GM12872 (cell line): Measurements from ENCODE around the gene CTAGE4.
"Not testable (repeated sequence)": the region's sequence is repeated elsewhere in the genome, so short reads cannot be mapped to it uniquely, and the experiment has no call there.

Experiments used
- TF ChIP-seq, protein P1 (sequence below): IDR thresholded peaks from 3 replicates; pipeline ENCODE4 v1.5.1; 2011; ENCODE audit warnings: low read depth, mild to moderate bottlenecking, low read length, moderate library complexity; ENCODE audit not compliant: insufficient read depth

CTAGE4 gene

GRCh38 chr7:144164784-144165183 lies 18.5 kb upstream of the CTAGE4 start:
- TF ChIP-seq, protein P1, sequence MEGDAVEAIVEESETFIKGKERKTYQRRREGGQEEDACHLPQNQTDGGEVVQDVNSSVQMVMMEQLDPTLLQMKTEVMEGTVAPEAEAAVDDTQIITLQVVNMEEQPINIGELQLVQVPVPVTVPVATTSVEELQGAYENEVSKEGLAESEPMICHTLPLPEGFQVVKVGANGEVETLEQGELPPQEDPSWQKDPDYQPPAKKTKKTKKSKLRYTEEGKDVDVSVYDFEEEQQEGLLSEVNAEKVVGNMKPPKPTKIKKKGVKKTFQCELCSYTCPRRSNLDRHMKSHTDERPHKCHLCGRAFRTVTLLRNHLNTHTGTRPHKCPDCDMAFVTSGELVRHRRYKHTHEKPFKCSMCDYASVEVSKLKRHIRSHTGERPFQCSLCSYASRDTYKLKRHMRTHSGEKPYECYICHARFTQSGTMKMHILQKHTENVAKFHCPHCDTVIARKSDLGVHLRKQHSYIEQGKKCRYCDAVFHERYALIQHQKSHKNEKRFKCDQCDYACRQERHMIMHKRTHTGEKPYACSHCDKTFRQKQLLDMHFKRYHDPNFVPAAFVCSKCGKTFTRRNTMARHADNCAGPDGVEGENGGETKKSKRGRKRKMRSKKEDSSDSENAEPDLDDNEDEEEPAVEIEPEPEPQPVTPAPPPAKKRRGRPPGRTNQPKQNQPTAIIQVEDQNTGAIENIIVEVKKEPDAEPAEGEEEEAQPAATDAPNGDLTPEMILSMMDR: no peak

DNA sequence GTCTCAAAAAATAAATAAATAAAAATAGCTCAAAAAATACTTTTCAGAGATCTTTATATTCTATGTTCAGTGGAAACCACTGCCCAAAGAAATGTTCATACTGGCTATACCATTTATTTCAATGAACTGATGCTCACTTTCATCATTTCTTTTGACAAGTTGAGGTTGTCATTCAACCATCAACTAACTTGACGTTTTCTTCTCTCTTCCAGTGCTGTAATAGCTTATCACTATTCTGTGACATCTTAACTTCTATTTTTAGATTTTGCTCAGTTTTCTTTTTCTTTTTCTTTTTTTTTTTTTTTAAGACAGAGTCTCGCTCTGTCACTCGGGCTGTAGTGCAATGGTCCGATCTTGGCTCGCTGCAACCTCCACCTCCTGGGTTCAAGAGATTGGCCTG lies 8.7 kb upstream of the CTAGE4 start:
- TF ChIP-seq, protein P1: no peak

- TF ChIP-seq, protein P1: peak; percentile 39; the same call in 2 of the 3 replicates
These were observed 4.7 kb upstream of the CTAGE4 start for GRCh38 chr7:144178380-144179164.

DNA sequence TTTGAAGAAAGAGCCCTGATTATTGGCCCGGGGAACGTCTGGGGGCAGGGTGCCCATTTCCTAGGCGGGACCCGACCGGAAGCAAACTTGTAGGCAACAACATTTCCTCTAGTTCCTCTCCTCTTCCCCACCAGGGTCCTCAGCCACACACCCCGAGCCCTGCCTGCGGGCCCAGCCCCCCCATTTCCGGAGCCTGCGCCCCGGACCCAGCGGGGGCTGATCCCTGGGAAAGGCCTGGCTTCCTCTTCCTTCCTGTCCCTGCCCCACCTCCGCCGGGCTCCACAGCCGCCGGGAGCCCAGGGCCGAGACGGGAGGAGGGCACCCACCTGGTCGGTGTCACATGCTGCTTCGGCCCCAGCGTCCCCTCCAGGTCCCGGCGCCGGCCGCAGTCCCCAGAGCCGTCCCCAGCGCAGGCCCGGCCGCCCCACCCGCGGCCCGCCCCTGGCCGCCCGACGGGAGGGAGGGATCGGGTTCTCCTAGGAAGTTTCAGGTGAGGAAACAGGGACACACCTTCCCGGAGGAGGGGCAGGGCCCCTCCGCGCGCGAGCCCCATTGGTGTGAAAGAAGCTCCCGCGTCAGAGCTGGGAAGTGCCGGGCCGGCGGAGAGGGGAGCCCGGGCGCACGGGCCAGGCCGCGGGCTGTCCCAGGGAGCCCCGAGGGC lies 12.1 kb downstream of the CTAGE4 start, which contains the start of gene ARHGEF35:
Gene ARHGEF35 (minus strand): TSS at position 622 of the 661 bp plus-strand sequence. CDS start 7,450 bp downstream, outside the sequence.
- TF ChIP-seq, protein P1: not testable (repeated sequence)
